IPS DF 4.7 (cell line): ENCODE results near the gene PACRG.
"Not testable (repeated sequence)": the region's sequence is repeated elsewhere in the genome, so short reads cannot be mapped to it uniquely, and the experiment has no call there.

Source experiments
- DNase-seq: peaks from one replicate; pipeline ENCODE4 v3.0.0-alpha.2; 2013; ENCODE audit warnings: low spot score; ENCODE audit errors: extremely low read depth

Gene PACRG

DNA sequence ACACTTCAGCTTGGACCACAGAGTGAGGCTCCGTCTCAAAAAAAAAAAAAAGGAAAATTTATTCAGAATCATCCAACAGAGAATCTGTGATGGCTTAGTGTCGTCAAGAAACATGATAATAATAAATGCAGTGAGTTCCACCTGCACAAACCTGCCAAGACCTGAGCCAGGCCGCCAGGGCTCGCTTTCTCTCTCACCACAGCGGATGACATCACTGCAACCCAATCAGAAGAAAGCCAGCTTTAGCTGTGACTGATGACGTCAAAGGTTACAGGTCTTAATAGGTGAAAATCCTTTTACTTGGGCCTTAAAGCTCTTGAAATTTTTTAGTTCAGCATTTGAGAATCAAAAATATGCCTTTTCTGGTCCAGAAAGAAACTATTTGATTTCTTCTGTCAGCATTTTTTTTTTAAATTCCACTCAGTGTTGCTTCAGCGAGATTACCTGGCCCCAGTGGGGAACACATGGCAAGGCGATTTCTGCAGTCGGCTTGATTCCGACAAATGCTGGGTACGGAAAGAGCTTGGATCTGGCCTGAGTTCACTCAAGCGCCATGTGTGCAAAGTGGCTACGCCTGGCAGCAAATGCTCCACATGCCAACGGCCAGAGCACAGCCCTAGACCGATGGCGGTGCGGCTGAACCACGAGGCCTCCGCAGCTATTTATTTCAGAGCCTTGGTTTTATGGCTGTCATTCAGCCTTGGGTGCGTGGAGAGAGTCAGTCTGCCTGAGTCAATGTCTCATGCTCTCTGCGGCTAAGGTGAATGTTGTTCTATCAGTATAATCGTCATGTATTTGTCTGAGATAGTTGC is 581.1 kb downstream of the PACRG start:
- no peak for DNase-seq

DNA sequence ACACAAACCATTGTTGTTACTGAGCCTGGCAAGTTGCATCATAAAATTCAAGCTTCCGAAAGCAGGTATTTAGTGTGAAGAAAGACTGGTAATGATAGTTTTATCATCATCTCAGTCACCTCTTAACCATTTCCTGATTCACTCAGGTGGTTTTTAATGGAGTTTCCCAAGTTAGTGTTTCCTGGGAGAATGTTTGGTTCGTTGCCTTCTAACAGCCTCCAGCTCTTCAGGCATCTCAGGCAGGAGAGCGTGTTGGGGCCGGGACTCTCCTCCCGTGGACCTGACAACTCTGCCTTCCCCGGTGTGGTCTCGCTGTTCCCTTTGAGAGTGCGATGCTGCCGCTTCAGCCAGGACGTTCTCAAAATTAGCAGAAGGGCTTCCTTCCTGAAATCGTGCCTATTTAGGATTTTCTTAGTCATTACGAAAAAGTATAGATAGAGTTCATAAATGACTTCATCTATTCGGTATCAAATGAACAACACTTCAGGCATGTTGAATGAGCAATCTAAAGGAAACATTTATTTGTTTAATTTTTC is 581.8 kb downstream of the PACRG start:
- DNase-seq = no peak

DNA sequence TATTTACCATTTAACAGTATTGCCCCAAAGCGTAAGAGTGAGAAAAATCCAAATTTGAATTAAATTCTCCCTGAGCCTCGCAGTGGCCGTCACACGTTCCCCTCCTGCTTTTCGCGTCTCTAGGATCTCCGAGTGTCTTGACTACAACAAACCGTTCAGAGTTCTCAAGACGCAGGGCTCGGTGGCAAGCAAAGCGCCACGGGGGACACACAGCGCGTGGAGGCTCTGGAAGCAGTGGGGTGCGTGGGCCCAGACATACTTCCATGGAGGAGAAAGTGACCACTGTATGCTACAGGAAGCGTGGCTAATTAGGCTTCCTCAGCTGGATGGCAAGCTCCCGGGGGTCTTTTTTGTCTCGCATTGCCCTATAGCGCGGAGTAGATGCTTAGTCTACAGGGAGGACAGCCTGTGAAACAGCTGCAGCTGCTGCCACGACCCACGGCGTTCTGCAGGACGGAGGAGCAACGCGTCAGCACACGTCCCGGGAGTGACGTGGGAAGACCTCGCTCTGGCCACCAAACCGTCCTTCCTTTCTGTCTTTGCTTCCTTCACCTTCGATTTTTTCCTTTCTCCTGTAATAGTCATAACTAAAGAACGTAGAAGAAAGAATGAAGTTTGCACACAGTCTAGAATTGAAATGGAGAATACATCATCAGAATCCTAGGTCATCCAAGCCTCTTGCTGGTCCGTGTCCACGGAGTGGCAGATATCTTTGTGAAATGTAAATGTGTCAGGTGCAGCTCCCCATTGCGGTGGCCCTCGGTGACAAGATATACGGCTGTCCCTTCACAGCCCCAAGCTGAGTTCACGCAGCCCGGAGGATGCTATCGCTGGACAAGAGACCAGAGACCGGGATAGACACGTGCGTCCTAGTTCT is 582.6 kb downstream of the PACRG start:
- DNase-seq = no peak

DNA sequence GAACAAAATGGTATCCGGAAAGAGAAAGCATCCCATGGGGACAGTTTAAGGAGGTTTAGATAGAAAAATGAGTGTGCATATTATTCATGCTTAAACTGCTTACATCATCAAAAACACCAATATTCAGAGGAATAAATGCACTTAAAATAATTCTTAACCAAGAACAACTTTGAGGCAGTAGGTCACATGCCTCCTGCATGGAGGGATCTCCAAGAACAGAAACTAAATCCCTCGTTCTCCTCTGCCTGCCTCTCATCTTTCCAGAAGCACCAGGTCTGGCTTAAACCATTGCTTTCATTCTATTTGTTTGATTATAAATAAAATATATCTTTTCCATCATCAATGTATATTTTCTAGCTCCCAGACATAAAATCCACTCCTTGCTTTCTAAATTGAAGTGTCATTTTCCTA is 583.2 kb downstream of the PACRG start:
- DNase-seq = no peak

- no peak for DNase-seq
Observed at GRCh38 chr6:163311830-163312229, 584.1 kb downstream of the PACRG start.

GRCh38 chr6:163313566-163313965 is 585.8 kb downstream of the PACRG start:
- no peak for DNase-seq

GRCh38 chr6:163313981-163314380 is 586.2 kb downstream of the PACRG start:
- DNase-seq = no peak

DNA sequence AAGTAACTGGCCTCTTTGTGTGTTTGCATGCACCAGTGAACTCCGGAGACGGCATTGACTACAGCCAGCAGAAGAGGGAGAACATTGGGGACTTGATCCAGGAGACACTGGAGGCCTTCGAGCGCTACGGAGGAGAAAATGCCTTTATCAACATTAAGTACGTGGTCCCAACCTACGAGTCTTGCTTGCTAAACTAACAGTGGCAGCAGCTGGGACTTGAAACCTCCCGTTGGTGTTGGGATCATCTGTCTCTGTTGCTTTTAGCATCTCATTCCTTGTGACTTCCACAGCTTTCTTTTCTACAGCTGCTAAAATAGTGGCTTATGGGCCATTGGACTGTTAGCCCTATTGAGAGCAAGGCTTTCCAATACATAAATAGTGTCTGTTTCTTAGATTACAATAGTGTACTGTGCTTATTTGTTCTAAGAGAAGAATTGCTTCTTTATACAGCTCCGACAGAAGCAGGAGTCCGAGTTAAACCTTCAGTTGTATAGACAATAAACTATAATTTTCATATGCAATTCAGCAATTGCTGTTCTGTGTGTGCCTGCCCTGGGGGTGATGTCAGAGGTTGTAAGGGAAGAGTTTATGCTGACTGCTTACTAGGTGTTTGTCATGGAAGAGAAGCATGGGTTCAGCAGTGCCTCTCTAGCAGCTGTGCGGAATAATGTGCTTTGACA is 587.2 kb downstream of the PACRG start:
- DNase-seq = no peak

- DNase-seq = not testable (repeated sequence)
Observed at GRCh38 chr6:163316866-163317495, 589.2 kb downstream of the PACRG start.

GRCh38 chr6:163318071-163318786 is 590.5 kb downstream of the PACRG start:
- no peak for DNase-seq

DNA sequence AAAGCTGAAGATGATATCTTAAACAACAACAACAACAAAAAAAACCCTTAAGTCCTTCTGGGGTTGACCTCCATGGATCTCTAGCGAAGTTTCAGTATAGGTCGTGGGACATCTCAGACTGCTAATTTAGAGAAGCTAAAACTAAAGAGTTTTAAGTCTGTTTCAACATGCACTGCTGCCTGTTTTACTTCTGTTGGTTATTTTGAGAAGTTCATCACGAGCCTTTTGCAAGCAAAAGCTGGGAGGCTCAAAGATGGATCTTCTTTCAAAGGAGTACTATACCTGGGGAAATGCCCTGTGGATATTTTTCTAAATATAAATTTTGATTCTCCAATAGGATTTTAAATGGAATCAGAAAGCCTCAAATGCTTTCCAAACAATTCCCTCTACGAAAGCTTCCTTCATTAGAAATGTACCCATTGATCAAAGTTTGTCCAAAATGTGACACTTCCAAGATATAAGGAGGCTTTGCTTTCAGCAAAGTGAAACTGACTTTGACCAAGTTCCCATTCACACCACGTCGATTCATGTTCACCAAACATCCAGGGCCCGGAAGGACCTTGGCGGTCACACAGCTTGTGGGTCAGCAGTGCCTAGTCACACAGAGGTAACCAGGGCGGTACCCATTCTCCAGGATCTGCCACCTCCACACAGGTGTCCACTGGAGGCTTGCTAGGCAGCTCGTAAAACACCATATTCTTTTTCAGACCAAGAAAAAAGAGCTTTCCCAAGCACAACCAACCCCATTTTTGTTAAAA is 592.0 kb downstream of the PACRG start:
- no peak for DNase-seq

DNA sequence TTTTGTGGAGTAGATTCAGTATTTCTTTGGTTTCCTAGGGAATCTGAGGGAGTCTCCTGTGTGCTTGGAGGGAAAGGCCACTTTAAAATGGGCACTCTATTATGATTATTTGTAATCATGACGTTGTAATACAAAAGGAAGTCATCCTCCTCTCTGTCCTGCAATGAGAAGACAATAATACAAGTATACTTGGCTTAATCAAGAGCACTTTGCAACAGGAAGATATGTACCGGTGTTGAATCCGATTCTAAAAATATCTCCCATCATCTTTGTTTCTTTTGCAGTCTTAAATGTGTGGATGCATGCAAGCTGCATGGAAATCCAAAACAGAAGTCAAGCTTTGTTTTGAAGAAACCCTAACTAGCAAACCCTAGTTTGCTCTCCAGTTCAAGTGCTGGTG is 592.6 kb downstream of the PACRG start:
- no peak for DNase-seq

DNA sequence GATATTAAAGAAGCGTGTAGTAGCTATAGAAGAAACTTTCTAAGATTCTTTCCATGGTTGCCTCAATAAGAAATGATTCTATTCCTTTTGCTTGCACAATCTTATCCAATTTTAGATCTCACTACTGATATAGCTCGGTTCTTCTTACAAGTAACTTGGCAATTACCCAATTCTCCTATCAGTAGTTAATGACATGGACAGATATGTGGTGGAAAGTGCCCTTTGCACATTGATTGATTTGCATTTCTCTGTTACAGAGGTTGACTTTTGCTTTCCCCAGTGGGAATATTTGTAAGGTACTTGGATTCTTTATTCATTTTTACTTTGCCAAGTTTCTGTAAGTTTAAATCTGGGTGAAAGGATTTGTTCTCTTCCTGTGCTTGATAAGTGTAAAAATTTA is 593.0 kb downstream of the PACRG start:
- no peak for DNase-seq

- DNase-seq = no peak
Observed at GRCh38 chr6:163321717-163322116, 593.9 kb downstream of the PACRG start.

DNA sequence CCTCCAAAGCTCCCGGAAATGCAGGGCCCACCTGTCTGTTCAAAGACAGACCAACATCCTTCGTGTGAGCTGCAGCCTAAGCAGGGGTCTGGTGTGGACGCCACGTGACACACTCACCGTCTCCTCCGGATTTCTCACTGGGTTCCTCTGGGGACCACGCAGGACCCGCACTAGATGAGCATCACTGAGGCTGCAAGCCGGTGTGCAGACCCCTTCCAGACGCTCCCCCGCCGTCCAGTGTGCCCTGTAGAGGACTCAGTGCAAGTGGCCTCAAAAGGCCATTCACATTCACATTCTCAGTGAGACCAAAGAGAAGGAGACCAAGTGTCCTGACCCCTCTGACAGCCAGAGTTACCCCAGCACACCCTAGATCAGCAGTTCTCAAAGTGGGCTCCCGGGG is 595.5 kb downstream of the PACRG start:
- no peak for DNase-seq

DNA sequence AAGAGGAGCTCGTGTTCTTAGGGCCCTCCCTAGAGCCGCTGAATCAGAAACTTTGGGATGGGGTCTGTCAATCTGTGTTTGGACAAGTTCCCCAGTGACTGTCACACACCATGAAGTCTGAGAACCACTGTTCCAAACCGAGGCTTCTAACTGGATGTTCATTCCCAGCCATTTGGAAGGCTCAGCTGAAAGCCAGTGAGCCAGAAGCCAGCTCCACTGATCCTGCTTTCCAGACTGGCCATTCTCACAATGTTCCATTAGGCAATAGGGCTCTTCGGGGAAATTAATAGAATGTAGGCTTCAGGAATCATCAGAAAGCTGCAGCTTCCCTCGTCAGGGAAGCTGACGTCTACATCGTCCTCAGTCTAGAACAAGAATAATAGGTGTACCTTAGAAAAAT is 595.9 kb downstream of the PACRG start:
- DNase-seq = no peak

GRCh38 chr6:163324326-163324687 is 596.5 kb downstream of the PACRG start:
- DNase-seq = no peak

GRCh38 chr6:163324688-163325389 is 597.1 kb downstream of the PACRG start:
- DNase-seq = no peak

DNA sequence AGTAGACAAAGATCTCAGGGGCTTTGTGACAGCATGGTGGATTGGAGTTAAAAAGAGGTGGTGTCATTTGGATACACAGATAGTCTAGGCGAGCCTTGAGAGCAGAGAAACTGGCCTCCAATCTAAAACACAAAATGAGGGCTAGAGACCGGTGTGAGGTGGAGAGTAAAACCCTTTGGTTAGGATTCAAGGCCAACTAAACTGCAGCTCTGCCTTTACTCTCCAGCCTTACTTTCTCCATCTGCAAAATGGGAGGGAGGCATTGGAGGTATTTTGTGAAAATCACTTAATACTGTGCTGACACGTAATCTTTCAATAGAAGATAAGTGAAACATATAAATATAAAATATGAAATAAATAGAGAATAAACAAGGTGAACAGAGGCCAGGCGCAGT is 597.6 kb downstream of the PACRG start:
- DNase-seq = no peak
